Measurements from ENCODE around the gene SURF4.

SURF4 gene

DNA sequence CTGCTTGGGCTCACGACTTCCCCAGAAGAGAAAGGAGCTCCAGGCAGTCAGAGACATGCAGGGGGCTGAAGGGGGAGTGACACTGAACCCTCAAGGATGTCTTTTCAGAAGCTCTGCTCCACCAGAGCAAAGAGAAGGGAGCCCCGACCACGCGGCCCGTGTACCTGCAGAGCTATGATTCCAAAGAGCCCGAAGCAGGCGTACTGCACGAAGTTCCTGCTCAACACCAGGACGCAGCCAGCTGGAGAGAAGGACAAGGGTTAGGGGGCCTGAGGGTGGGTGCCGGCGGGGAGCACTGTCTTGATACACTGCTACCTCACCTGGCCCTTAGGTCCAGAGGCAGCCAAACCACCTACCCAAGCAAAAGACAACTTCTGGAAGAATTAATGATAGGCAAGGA is 9.4 kb downstream of the SURF4 start:
- no peaks in the 10 kb centered on the region for H3K27me3 ChIP-seq (ENCODE audit: control insufficient read depth in 2 of 2, insufficient read depth in 2 of 2, low read length in 2 of 2)
- no peak overlapping the region for H3K9ac ChIP-seq (ENCODE audit: low read depth in 1 of 2, low read length in 2 of 2)
- H3K9me3 ChIP-seq (ENCODE audit: control insufficient read depth in 2 of 2, low read length in 2 of 2), result no peaks in the 10 kb centered on the region
- H3K4me3 ChIP-seq (ENCODE audit: low read length in 2 of 2), result no peak overlapping the region
- H3K4me1 ChIP-seq (ENCODE audit: control insufficient read depth in 2 of 2, insufficient read depth in 2 of 2, low read length in 2 of 2), result peaks cover 31 to 36% of the 10 kb centered on the region in 2 donors
- no peak overlapping the region for H3K27ac ChIP-seq (ENCODE audit: low read depth in 2 of 2, low read length in 2 of 2)
- peaks cover 66 to 80% of the 10 kb centered on the region in 2 donors for H3K36me3 ChIP-seq (ENCODE audit: control insufficient read depth in 2 of 2, insufficient read depth in 2 of 2, low read length in 2 of 2)

DNA sequence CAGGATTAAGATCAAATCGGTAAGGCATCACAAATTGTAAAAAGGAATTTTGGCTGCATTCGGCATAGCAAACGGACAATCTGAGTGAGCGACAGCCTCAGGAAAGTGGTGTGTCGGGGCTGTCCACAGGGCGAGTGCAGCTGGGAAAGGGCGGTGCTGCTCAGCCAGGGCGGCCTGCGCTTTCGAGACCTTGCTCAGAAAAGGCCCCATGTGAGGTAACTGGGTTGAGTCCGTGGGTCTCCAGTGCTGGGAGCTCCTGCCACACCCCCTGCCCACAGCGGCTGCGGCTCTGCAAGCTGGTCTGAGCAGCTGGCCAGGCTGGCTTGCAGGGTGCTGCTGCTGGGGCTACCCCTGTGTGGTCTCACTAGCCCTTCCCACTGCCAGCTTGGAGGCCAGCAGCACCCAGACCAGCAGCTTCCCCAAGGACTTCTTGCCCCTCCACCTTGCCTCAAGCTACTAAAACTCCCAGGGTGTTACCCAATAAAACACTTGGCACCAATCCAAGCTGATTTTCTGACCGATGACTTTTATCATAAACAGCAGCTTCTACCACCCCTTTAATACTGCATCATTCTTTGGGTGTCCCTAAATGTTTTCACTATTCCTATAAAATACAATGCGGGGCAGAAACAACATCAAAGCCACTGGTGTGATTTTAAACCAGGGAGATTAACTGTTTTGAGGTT is 13.4 kb downstream of the SURF4 start:
- H3K27ac ChIP-seq (ENCODE audit: low read depth in 2 of 2, low read length in 2 of 2), result no peak overlapping the region
- peaks cover 75 to 76% of the 10 kb centered on the region in 2 donors for H3K36me3 ChIP-seq (ENCODE audit: control insufficient read depth in 2 of 2, insufficient read depth in 2 of 2, low read length in 2 of 2)
- H3K4me1 ChIP-seq (ENCODE audit: control insufficient read depth in 2 of 2, insufficient read depth in 2 of 2, low read length in 2 of 2), result peaks cover 8% of the 10 kb centered on the region in 2 donors
- H3K27me3 ChIP-seq (ENCODE audit: control insufficient read depth in 2 of 2, insufficient read depth in 2 of 2, low read length in 2 of 2), result no peaks in the 10 kb centered on the region
- no peak overlapping the region for H3K4me3 ChIP-seq (ENCODE audit: low read length in 2 of 2)
- no peaks in the 10 kb centered on the region for H3K9me3 ChIP-seq (ENCODE audit: control insufficient read depth in 2 of 2, low read length in 2 of 2)
- no peak overlapping the region for H3K9ac ChIP-seq (ENCODE audit: low read depth in 1 of 2, low read length in 2 of 2)

DNA sequence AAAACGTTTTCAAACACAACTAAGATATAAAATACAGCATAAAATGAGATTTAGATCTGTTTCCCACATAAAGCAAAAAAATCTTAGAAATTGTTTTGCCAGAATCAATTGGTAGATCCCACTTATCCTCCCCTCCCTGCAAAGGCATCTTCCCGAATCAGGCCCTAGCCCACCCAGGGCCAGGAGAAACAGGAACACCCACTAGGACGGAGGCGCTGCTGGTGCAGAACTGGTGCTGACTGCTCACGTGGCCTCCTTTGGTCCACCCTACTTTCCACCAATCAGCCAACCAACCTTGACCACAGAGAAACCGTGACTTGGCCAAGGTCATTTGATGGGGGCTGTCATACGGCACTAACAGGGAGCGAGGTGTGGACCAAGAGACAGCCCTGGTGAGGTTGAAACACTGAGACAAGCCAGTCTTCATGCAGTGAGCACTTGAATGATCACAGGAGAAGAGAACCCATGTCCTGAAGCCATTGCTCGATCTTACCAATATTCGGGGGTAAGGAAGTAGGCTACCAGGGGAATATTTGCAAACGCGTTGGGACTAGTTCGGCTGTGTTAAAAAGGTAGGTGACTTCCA is 14.3 kb downstream of the SURF4 start:
- Histone ChIP-seq H3K27me3 (ENCODE audit: control insufficient read depth in 2 of 2, insufficient read depth in 2 of 2, low read length in 2 of 2) (no peaks in the 10 kb centered on the region), H3K4me1 (ENCODE audit: control insufficient read depth in 2 of 2, insufficient read depth in 2 of 2, low read length in 2 of 2) (peaks cover 11 to 15% of the 10 kb centered on the region in 2 donors), H3K36me3 (ENCODE audit: control insufficient read depth in 2 of 2, insufficient read depth in 2 of 2, low read length in 2 of 2) (peaks cover 66 to 67% of the 10 kb centered on the region in 2 donors), H3K27ac (ENCODE audit: low read depth in 2 of 2, low read length in 2 of 2) (no peak overlapping the region), H3K4me3 (ENCODE audit: low read length in 2 of 2) (no peak overlapping the region), H3K9me3 (ENCODE audit: control insufficient read depth in 2 of 2, low read length in 2 of 2) (no peaks in the 10 kb centered on the region), H3K9ac (ENCODE audit: low read depth in 1 of 2, low read length in 2 of 2) (no peak overlapping the region)

DNA sequence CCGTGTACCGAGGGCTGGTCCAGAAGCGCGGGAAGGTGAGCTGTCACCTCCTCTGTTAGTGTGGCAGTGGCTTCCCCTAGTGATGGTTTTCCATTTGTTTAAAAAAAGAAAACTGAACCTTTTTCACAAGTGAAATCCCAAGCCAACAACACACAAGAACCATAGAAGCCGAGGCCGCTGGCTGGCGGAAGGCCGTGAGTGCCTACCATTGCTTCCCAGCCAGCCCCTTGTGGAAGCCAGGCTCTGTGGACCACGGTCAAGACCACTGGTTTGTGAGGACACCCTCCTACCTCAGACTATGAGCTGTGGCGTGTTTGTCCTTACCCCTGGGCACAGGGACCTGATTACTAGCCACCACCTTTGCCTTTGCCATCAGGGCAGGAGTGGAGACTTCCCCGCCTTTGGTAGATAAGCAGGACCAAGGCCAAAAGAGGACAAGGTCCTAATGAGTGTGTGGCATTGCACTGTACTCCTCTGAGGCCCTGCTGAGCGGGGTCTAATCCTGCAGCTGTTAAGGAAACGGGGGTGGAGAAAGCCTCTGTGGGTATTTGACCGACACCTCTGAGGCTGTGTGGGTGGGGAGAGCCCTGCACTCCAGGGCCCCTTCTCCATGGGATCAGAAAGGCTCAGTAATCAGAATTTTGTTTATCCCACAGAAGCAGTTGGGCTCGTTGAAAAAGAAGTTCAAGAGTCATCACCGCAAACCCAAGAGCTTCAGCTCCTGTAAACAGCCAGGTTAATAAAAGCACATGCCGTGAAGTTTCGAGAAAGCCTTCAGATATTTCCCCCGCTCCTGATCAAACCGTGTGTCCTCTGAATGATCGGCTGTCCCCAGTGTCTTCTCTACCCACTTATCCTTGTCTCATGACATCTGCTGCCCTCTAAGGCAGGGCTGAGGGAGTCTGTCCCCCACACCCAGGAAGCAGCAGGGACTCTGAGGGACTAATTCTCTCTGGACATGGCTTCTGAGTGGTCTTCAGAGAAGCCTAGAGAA is 15.2 kb downstream of the SURF4 start:
- peaks cover 57 to 58% of the 10 kb centered on the region in 2 donors for H3K36me3 ChIP-seq (ENCODE audit: control insufficient read depth in 2 of 2, insufficient read depth in 2 of 2, low read length in 2 of 2)
- H3K27ac ChIP-seq (ENCODE audit: low read depth in 2 of 2, low read length in 2 of 2), result no peak overlapping the region
- no peak overlapping the region for H3K4me3 ChIP-seq (ENCODE audit: low read length in 2 of 2)
- no peaks in the 10 kb centered on the region for H3K27me3 ChIP-seq (ENCODE audit: control insufficient read depth in 2 of 2, insufficient read depth in 2 of 2, low read length in 2 of 2)
- H3K9ac ChIP-seq (ENCODE audit: low read depth in 1 of 2, low read length in 2 of 2), result no peak overlapping the region
- H3K4me1 ChIP-seq (ENCODE audit: control insufficient read depth in 2 of 2, insufficient read depth in 2 of 2, low read length in 2 of 2), result peaks cover 14 to 17% of the 10 kb centered on the region in 2 donors
- no peaks in the 10 kb centered on the region for H3K9me3 ChIP-seq (ENCODE audit: control insufficient read depth in 2 of 2, low read length in 2 of 2)

DNA sequence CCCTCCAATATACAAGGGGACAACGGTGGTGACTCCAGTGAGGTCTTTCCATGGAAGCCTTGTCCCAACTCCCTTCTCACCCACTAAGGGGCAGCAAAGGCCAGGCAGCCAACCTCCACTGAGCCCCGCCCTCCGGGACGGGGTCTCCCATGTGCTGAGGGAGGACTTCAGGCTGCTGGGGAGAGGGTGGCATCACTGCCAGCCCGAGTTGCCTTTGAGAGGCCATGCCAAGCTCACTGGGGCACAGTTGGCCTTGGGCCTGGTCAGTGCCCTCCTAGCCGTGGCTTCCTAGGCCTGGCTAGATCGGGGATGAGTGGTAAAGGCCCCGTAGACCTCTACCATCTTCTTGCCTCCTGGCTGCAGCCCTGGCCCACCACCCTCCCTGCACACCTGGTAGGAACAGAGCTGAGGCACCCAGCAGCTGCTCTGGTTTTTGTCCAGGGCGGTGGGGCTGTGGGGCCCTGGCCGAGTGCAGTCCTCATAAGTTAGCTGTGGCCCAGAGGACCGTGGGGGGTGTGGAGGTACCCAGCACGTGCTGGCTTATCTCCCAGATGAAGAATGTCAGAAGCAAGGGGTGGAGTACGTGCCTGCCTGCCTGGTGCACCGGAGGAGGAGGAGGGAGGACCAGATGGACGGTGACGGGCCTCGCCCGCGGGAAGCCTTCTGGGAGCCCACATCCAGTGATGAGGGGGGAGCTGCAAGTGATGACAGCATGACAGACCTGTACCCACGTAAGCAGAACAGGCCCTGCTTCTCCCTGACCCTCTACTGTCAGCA is 16.3 kb downstream of the SURF4 start:
- H3K36me3 ChIP-seq (ENCODE audit: control insufficient read depth in 2 of 2, insufficient read depth in 2 of 2, low read length in 2 of 2), result peaks cover 47 to 49% of the 10 kb centered on the region in 2 donors
- no peak overlapping the region for H3K9ac ChIP-seq (ENCODE audit: low read depth in 1 of 2, low read length in 2 of 2)
- H3K27ac ChIP-seq (ENCODE audit: low read depth in 2 of 2, low read length in 2 of 2), result no peak overlapping the region
- H3K4me1 ChIP-seq (ENCODE audit: control insufficient read depth in 2 of 2, insufficient read depth in 2 of 2, low read length in 2 of 2), result peaks cover 20 to 25% of the 10 kb centered on the region in 2 donors
- H3K27me3 ChIP-seq (ENCODE audit: control insufficient read depth in 2 of 2, insufficient read depth in 2 of 2, low read length in 2 of 2), result no peaks in the 10 kb centered on the region
- H3K9me3 ChIP-seq (ENCODE audit: control insufficient read depth in 2 of 2, low read length in 2 of 2), result no peaks in the 10 kb centered on the region
- no peak overlapping the region for H3K4me3 ChIP-seq (ENCODE audit: low read length in 2 of 2)

DNA sequence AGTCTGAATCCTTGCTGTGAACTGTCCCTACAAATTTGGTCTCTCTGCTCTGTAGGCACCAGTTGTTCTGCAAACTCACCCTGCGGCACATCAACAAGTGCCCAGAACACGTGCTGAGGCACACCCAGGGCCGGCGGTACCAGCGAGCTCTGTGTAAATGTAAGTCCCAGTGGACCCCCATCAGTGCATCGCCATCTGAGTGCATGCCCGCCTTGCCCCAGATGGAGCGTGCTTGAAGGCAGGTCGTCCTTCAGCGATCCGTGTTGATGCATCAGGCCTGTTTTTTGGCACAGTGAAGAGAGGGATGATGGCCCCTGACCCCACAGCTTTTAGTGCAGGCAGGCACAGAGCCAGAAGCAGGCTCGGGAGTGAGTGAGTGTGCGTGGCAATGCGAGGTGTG is 18.2 kb downstream of the SURF4 start:
- peak overlapping the region in 1 of 2 donors; percentile 68 for H3K4me3 ChIP-seq (ENCODE audit: low read length in 2 of 2)
- H3K9ac ChIP-seq (ENCODE audit: low read depth in 1 of 2, low read length in 2 of 2), result no peak overlapping the region

DNA sequence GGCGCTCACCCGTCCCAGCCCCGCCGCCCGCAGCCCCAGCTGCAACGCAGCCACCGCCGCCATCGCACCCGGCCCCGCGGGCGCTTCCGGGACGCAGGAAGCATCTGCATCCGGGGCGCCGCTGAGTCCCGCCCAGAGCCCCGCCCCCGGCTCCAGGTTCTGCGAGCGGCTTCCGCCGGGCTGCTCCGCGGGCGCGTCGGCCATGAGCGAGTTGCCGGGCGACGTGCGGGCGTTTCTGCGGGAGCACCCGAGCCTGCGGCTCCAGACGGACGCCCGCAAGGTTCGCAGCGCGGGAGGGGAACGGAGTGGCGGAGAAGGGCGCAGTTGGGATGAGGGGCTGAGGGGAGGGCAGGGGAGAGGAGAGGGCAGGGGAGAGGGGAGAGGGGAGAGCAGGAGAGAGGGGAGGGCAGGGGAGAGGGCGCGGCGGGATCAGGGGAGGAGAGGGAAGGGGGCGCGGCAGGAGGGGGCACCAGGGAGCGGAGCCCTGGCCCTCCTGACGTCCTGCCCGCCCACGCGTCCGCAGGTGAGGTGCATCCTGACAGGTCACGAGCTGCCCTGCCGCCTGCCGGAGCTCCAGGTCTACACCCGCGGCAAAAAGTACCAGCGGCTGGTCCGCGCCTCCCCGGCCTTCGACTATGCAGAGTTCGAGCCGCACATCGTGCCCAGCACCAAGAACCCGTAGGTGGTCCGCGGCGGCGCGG is 19.3 kb downstream of the SURF4 start, which contains the start of the genes SURF1 and SURF2:
TSS of gene SURF1 (minus strand) at position 97 of the 701 bp plus-strand sequence. CDS start at position 63, 34 bp downstream.
TSS of gene SURF2 (plus strand) at position 160 of the 701 bp plus-strand sequence. CDS start at position 203, 43 bp downstream.
- Histone ChIP-seq H3K4me1 (ENCODE audit: control insufficient read depth in 2 of 2, insufficient read depth in 2 of 2, low read length in 2 of 2) (peaks cover 20 to 25% of the 10 kb centered on the region in 2 donors), H3K27me3 (ENCODE audit: control insufficient read depth in 2 of 2, insufficient read depth in 2 of 2, low read length in 2 of 2) (no peaks in the 10 kb centered on the region), H3K9me3 (ENCODE audit: control insufficient read depth in 2 of 2, low read length in 2 of 2) (no peaks in the 10 kb centered on the region), H3K4me3 (ENCODE audit: low read length in 2 of 2) (peak within 1 kb of the TSS; percentile 79 to 88), H3K36me3 (ENCODE audit: control insufficient read depth in 2 of 2, insufficient read depth in 2 of 2, low read length in 2 of 2) (peaks cover 37 to 45% of the 10 kb centered on the region in 2 donors), H3K9ac (ENCODE audit: low read depth in 1 of 2, low read length in 2 of 2) (peak within 1 kb of the TSS; percentile 67 to 83), H3K27ac (ENCODE audit: low read depth in 2 of 2, low read length in 2 of 2) (peak within 1 kb of the TSS; percentile 7 to 63)

More for the DNA sequence above, 18.2 kb downstream of the SURF4 start:
- H3K36me3 ChIP-seq (ENCODE audit: control insufficient read depth in 2 of 2, insufficient read depth in 2 of 2, low read length in 2 of 2), result peaks cover 37 to 45% of the 10 kb centered on the region in 2 donors
- H3K27me3 ChIP-seq (ENCODE audit: control insufficient read depth in 2 of 2, insufficient read depth in 2 of 2, low read length in 2 of 2), result no peaks in the 10 kb centered on the region
- H3K4me1 ChIP-seq (ENCODE audit: control insufficient read depth in 2 of 2, insufficient read depth in 2 of 2, low read length in 2 of 2), result peaks cover 20 to 25% of the 10 kb centered on the region in 2 donors
- no peak overlapping the region for H3K27ac ChIP-seq (ENCODE audit: low read depth in 2 of 2, low read length in 2 of 2)
- H3K9me3 ChIP-seq (ENCODE audit: control insufficient read depth in 2 of 2, low read length in 2 of 2), result no peaks in the 10 kb centered on the region

DNA sequence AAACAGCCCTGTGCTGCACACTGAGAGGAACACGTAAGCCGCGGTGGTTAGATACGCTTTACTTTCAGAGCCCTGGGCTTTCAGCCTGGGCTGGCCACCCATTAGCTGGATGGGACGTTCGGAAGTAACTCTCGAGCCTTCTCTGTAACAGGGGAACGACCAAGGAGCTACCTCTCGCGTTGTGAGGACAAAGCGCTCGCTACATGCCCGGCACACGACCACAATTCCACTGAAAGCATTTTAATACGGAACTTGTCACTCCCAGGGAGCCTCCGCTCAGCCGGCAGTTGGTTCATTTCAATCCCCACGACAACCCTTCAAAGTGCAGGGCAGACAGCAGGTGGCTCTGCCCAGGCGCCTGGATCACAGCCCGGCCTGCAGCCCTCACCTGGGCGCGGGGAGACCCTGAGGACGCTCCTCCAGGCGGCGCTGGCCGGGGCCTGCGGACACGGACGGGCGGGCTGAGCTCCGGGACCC is 19.9 kb downstream of the SURF4 start:
- H3K9ac ChIP-seq (ENCODE audit: low read depth in 1 of 2, low read length in 2 of 2), result peak overlapping the region; percentile 67 to 83
- H3K9me3 ChIP-seq (ENCODE audit: control insufficient read depth in 2 of 2, low read length in 2 of 2), result no peaks in the 10 kb centered on the region
- H3K27me3 ChIP-seq (ENCODE audit: control insufficient read depth in 2 of 2, insufficient read depth in 2 of 2, low read length in 2 of 2), result no peaks in the 10 kb centered on the region
- peak overlapping the region; percentile 79 to 88 for H3K4me3 ChIP-seq (ENCODE audit: low read length in 2 of 2)
- H3K36me3 ChIP-seq (ENCODE audit: control insufficient read depth in 2 of 2, insufficient read depth in 2 of 2, low read length in 2 of 2), result peaks cover 38 to 44% of the 10 kb centered on the region in 2 donors
- peak overlapping the region; percentile 7 to 23 for H3K27ac ChIP-seq (ENCODE audit: low read depth in 2 of 2, low read length in 2 of 2)
- peaks cover 20 to 25% of the 10 kb centered on the region in 2 donors for H3K4me1 ChIP-seq (ENCODE audit: control insufficient read depth in 2 of 2, insufficient read depth in 2 of 2, low read length in 2 of 2)

DNA sequence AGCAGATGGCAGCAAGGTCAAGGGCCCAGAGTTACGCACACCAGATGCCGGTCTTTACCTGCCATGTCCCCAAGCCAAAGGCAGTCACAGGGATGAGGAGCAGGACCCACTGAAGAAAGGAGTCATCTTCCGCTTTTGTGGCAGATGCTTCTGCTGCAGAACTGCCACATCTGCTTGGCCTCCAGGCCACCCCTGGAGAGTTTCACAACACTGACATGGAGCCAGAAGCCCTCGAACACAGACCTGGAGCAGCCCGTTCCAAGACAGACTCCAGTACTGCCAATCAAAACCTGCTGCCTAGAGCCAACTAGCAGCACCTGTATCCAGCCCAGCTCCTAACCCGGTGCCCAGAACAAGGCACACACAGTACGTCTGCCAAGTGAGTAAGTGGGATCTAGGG is 21.1 kb downstream of the SURF4 start:
- no peak overlapping the region for H3K4me3 ChIP-seq (ENCODE audit: low read length in 2 of 2)
- peaks cover 39 to 47% of the 10 kb centered on the region in 2 donors for H3K36me3 ChIP-seq (ENCODE audit: control insufficient read depth in 2 of 2, insufficient read depth in 2 of 2, low read length in 2 of 2)
- peaks cover 20 to 25% of the 10 kb centered on the region in 2 donors for H3K4me1 ChIP-seq (ENCODE audit: control insufficient read depth in 2 of 2, insufficient read depth in 2 of 2, low read length in 2 of 2)
- no peak overlapping the region for H3K27ac ChIP-seq (ENCODE audit: low read depth in 2 of 2, low read length in 2 of 2)
- no peak overlapping the region for H3K9ac ChIP-seq (ENCODE audit: low read depth in 1 of 2, low read length in 2 of 2)
- no peaks in the 10 kb centered on the region for H3K27me3 ChIP-seq (ENCODE audit: control insufficient read depth in 2 of 2, insufficient read depth in 2 of 2, low read length in 2 of 2)
- H3K9me3 ChIP-seq (ENCODE audit: control insufficient read depth in 2 of 2, low read length in 2 of 2), result no peaks in the 10 kb centered on the region
